Stimulated activated memory B cell treated with anti-CD40 and anti-IgM and Interleukin-4, amounts not matched to agents 10 μg/mL and 1 μg/mL and 100 μg/mL, for 72 hours (primary cell): ENCODE data around the gene EXOSC6.
"Not testable (repeated sequence)": the region's sequence is repeated elsewhere in the genome, so short reads cannot be mapped to it uniquely, and the experiment has no call there.

Experiments used
- ATAC-seq: fragments of 150-1000 bp; cut with Tn5 transposase; 2 replicates; pipeline ENCODE4 v1.10.0; 2021
- H3K27ac Mint-ChIP-seq: one replicate; pipeline ENCODE4 v1.8.0; 2022; ENCODE audit warnings: mild to moderate bottlenecking, mixed read lengths
- H3K27me3 Mint-ChIP-seq: one replicate; pipeline ENCODE4 v1.8.0; 2022; ENCODE audit warnings: mixed read lengths
- H3K36me3 Mint-ChIP-seq: one replicate; pipeline ENCODE4 v1.8.0; 2022; ENCODE audit warnings: mixed read lengths
- H3K4me1 Mint-ChIP-seq: one replicate; pipeline ENCODE4 v1.8.0; 2022; ENCODE audit warnings: mixed read lengths
- H3K4me3 Mint-ChIP-seq: one replicate; pipeline ENCODE4 v1.8.0; 2022; ENCODE audit warnings: mild to moderate bottlenecking, moderate library complexity, mixed read lengths
- H3K9me3 Mint-ChIP-seq: one replicate; pipeline ENCODE4 v1.8.0; 2022; ENCODE audit warnings: mixed read lengths

Gene EXOSC6

GRCh38 chr16:70251629-70252354 is at the start of gene EXOSC6:
Gene EXOSC6, minus strand, starts transcription at chr16:70251940. Its CDS starts 40 bp downstream, at chr16:70251900.
- Mint-ChIP-seq H3K27me3 (no peaks in the 10 kb centered on the region), H3K36me3 (no peaks in the 10 kb centered on the region), H3K4me3 (peak within 1 kb of the TSS; percentile 77), H3K27ac (peak within 1 kb of the TSS; percentile 72), H3K9me3 (no peaks in the 10 kb centered on the region), H3K4me1 (peaks cover 10% of the 10 kb centered on the region)
- peak; percentile 96 for ATAC-seq

- no peak for ATAC-seq
- Mint-ChIP-seq H3K27me3 (no peaks in the 10 kb centered on the region), H3K36me3 (peaks cover 30% of the 10 kb centered on the region), H3K9me3 (peaks cover 8% of the 10 kb centered on the region), H3K27ac (peak overlapping the region; percentile 69), H3K4me3 (no peak overlapping the region), H3K4me1 (peaks cover 59% of the 10 kb centered on the region)
Measured at GRCh38 chr16:70301121-70301520, 49.4 kb upstream of the EXOSC6 start.

GRCh38 chr16:70298988-70299938 is 47.5 kb upstream of the EXOSC6 start, which contains the start of gene DDX19B:
Gene DDX19B, plus strand, starts transcription at chr16:70299186. Its CDS starts 112 bp downstream, at chr16:70299298.
- Mint-ChIP-seq H3K4me3 (peak within 1 kb of the TSS; percentile 91), H3K36me3 (peaks cover 22% of the 10 kb centered on the region), H3K9me3 (peaks cover 8% of the 10 kb centered on the region), H3K4me1 (peaks cover 46% of the 10 kb centered on the region), H3K27ac (peak within 1 kb of the TSS; percentile 96), H3K27me3 (no peaks in the 10 kb centered on the region)
- ATAC-seq, result peak; percentile 95

GRCh38 chr16:70295634-70296033 is 43.9 kb upstream of the EXOSC6 start:
- no peak overlapping the region for H3K4me3 Mint-ChIP-seq
- H3K27ac Mint-ChIP-seq, result no peak overlapping the region
- H3K27me3 Mint-ChIP-seq, result no peaks in the 10 kb centered on the region
- no peaks in the 10 kb centered on the region for H3K9me3 Mint-ChIP-seq
- peaks cover 3% of the 10 kb centered on the region for H3K36me3 Mint-ChIP-seq
- H3K4me1 Mint-ChIP-seq, result peaks cover 20% of the 10 kb centered on the region
- ATAC-seq, result no peak

- Mint-ChIP-seq H3K4me1 (peaks cover 9% of the 10 kb centered on the region), H3K27ac (no peak overlapping the region), H3K36me3 (no peaks in the 10 kb centered on the region), H3K4me3 (no peak overlapping the region), H3K27me3 (no peaks in the 10 kb centered on the region), H3K9me3 (no peaks in the 10 kb centered on the region)
- no peak for ATAC-seq
Measured at GRCh38 chr16:70294385-70295025, 42.8 kb upstream of the EXOSC6 start.

GRCh38 chr16:70292148-70292547 is 40.4 kb upstream of the EXOSC6 start:
- H3K27ac Mint-ChIP-seq, H3K27me3 Mint-ChIP-seq, H3K9me3 Mint-ChIP-seq, H3K36me3 Mint-ChIP-seq, H3K4me1 Mint-ChIP-seq, H3K4me3 Mint-ChIP-seq, ATAC-seq: not testable (repeated sequence)

GRCh38 chr16:70290949-70291519 is 39.3 kb upstream of the EXOSC6 start:
- no peak overlapping the region for H3K27ac Mint-ChIP-seq

GRCh38 chr16:70289229-70290094 is 37.7 kb upstream of the EXOSC6 start, which contains the start of gene AARS1:
Gene AARS1, minus strand, starts transcription at chr16:70289506. Its CDS starts 6,743 bp downstream, at chr16:70282763.
- peak within 1 kb of the TSS; percentile 95 for H3K4me3 Mint-ChIP-seq
- H3K27ac Mint-ChIP-seq, result peak within 1 kb of the TSS; percentile 94
- peak; percentile 99 for ATAC-seq
- peaks cover 9% of the 10 kb centered on the region for H3K4me1 Mint-ChIP-seq
- H3K27me3 Mint-ChIP-seq, result no peaks in the 10 kb centered on the region
- H3K36me3 Mint-ChIP-seq, result no peaks in the 10 kb centered on the region
- no peaks in the 10 kb centered on the region for H3K9me3 Mint-ChIP-seq

More at GRCh38 chr16:70290949-70291519, 39.3 kb upstream of the EXOSC6 start:
- H3K4me3 Mint-ChIP-seq, result no peak overlapping the region
- peaks cover 9% of the 10 kb centered on the region for H3K4me1 Mint-ChIP-seq
- no peaks in the 10 kb centered on the region for H3K36me3 Mint-ChIP-seq
- ATAC-seq, result no peak
- H3K27me3 Mint-ChIP-seq, result no peaks in the 10 kb centered on the region
- no peaks in the 10 kb centered on the region for H3K9me3 Mint-ChIP-seq

GRCh38 chr16:70287304-70287971 is 35.7 kb upstream of the EXOSC6 start:
- Mint-ChIP-seq H3K27ac (peak overlapping the region; percentile 94), H3K4me1 (peaks cover 21% of the 10 kb centered on the region), H3K4me3 (peak overlapping the region; percentile 95), H3K36me3 (peaks cover 13% of the 10 kb centered on the region)
- not testable (repeated sequence) for H3K9me3 Mint-ChIP-seq, H3K27me3 Mint-ChIP-seq, ATAC-seq

GRCh38 chr16:70276392-70276791 is 24.7 kb upstream of the EXOSC6 start:
- Mint-ChIP-seq H3K27ac (no peak overlapping the region), H3K9me3 (no peaks in the 10 kb centered on the region), H3K27me3 (no peaks in the 10 kb centered on the region), H3K4me1 (no peaks in the 10 kb centered on the region), H3K4me3 (no peak overlapping the region), H3K36me3 (peaks cover 50% of the 10 kb centered on the region)
- ATAC-seq, result no peak

- Mint-ChIP-seq H3K9me3 (no peaks in the 10 kb centered on the region), H3K27ac (no peak overlapping the region), H3K27me3 (no peaks in the 10 kb centered on the region), H3K4me3 (no peak overlapping the region), H3K36me3 (peaks cover 67% of the 10 kb centered on the region), H3K4me1 (no peaks in the 10 kb centered on the region)
- no peak for ATAC-seq
Measured at GRCh38 chr16:70271696-70272095, 20.0 kb upstream of the EXOSC6 start.

GRCh38 chr16:70270176-70270575 is 18.4 kb upstream of the EXOSC6 start:
- H3K36me3 Mint-ChIP-seq, result peaks cover 62% of the 10 kb centered on the region
- H3K9me3 Mint-ChIP-seq, result no peaks in the 10 kb centered on the region
- H3K4me1 Mint-ChIP-seq, result no peaks in the 10 kb centered on the region
- no peak overlapping the region for H3K4me3 Mint-ChIP-seq
- no peaks in the 10 kb centered on the region for H3K27me3 Mint-ChIP-seq
- H3K27ac Mint-ChIP-seq, result no peak overlapping the region
- no peak for ATAC-seq

GRCh38 chr16:70269471-70269870 is 17.7 kb upstream of the EXOSC6 start:
- Mint-ChIP-seq H3K27ac (no peak overlapping the region), H3K27me3 (no peaks in the 10 kb centered on the region), H3K4me3 (no peak overlapping the region), H3K9me3 (no peaks in the 10 kb centered on the region), H3K4me1 (no peaks in the 10 kb centered on the region), H3K36me3 (peaks cover 59% of the 10 kb centered on the region)
- ATAC-seq, result no peak
